Stomach (tissue), 9 donors: ENCODE measurements around the gene CARD16. TPM values are rescaled to one million over a fixed set of nuclear protein-coding genes. Genes with fewer than 3 reads are reported as not detected.

Source experiments
- DNase-seq, 2 donors: peaks; one replicate each; pipeline versions ENCODE4 v3.0.0 to v3.0.0-alpha.2; 2013 to 2019
- H3K27ac ChIP-seq, 5 donors: fragments of 200-600 bp in 4 of 5; sonication (generic) in 4 of 5; one replicate each; pipeline ENCODE4 v1.5.1; 2013 to 2019; ENCODE audit warnings: mild to moderate bottlenecking in 1 of 5, moderate library complexity in 1 of 5
- H3K27me3 ChIP-seq, 3 donors: fragments of 200-600 bp; sonication (generic); one replicate each; pipeline ENCODE4 v1.5.1; 2017 to 2019; ENCODE audit warnings: mixed run types in 1 of 3
- H3K36me3 ChIP-seq, 4 donors: fragments of 200-600 bp; sonication (generic); 1 replicate in 3 of 4; 2 replicates in 1 of 4; pipeline ENCODE4 v1.5.1; 2016 to 2019
- H3K4me1 ChIP-seq, 4 donors: fragments of 200-600 bp; sonication (generic); one replicate each; pipeline ENCODE4 v1.5.1; 2016 to 2019
- H3K4me3 ChIP-seq, 4 donors: fragments of 200-600 bp; sonication (generic) in 3 of 4; one replicate each; pipeline ENCODE4 v1.5.1; 2016 to 2019; ENCODE audit warnings: mild to moderate bottlenecking in 1 of 4
- H3K9me3 ChIP-seq, 4 donors: fragments of 200-600 bp; sonication (generic); one replicate each; pipeline ENCODE4 v1.5.1; 2016 to 2019
- CTCF ChIP-seq, 7 experiments: fragments of 450-650 bp in 4 of 7; fragments of 200-600 bp in 3 of 7; sonication (generic) in 3 of 7; IDR thresholded peaks; one replicate each; pipeline ENCODE4 v1.5.1; 2016 to 2019; ENCODE audit warnings: antibody characterized with exemption in 7 of 7, control low read depth in 2 of 7, mild to moderate bottlenecking in 1 of 7
- EP300 ChIP-seq: sonication (generic); formaldehyde crosslinking; IDR thresholded peaks from one replicate; pipeline ENCODE4 v1.6.1; 2017; ENCODE audit warnings: antibody characterized with exemption
- POLR2A ChIP-seq, 4 donors: fragments of 450-650 bp; IDR thresholded peaks; one replicate each; pipeline ENCODE4 v1.6.1; 2016; ENCODE audit warnings: antibody characterized with exemption in 4 of 4, control low read depth in 2 of 4, mild to moderate bottlenecking in 1 of 4, moderate library complexity in 1 of 4
- POLR2AphosphoS5 ChIP-seq, 3 donors: sonication (generic); formaldehyde crosslinking; IDR thresholded peaks; one replicate each; pipeline ENCODE4 v1.6.1; 2016; ENCODE audit warnings: antibody characterized with exemption in 3 of 3
- WGBS, 5 donors: extraction: QIAGEN DNeasy Blood & Tissue Kit in 3 of 5; methylation state at CpG; one replicate each; pipeline versions ENCODE4 v1.1.5 to v1.1.7; 2013 to 2018; 5-methylcytosine and 5-hydroxymethylcytosine counted together
- intact Hi-C: fragments of 100-400 bp; cut with DNase I; formaldehyde crosslinking; loops from one replicate; pipeline ENCODE4 v1.15.1; 2023; ENCODE audit warnings: low total_unique reads
- polyA plus RNA-seq, 3 donors: library from polyadenylated mRNA; stranded (reverse); fragments of 200-250 nt; gene quantifications; one replicate each; pipeline ENCODE4 v1.2.3, GENCODE V29; 2013
- total RNA-seq, 5 donors: library from RNA; depleted of rRNA; stranded (reverse); fragments of >200 nt; gene quantifications; one replicate each; pipeline versions ENCODE4 v1.1.0 to v1.2.3, GENCODE V29; 2014 to 2016
- donor health status: healthy with polysubstance abuse.
- donor health status: Bipolar disorder and iron deficiency.
- donor health status: healthy.

CARD16 gene
- total and polyA plus RNA-seq, 8 donors = 6.6 to 68.3 (median 52.0) TPM; not detected in 3

GRCh38 chr11:105049481-105049880, 4.3 kb upstream of the CARD16 start:
- 90 to 100% (median 100%) methylated on average over 1 of the region's 1 CpG for WGBS, 5 donors
- no peak overlapping the region for H3K4me3 ChIP-seq
- no peaks in the 10 kb centered on the region for H3K9me3 ChIP-seq
- H3K27me3 ChIP-seq = no peaks in the 10 kb centered on the region
- DNase-seq = peak in 1 of 2 donors; percentile 31
- TF ChIP-seq POLR2AphosphoS5 (IDR thresholded peaks at IDR 0.05) (no peak), POLR2A (IDR thresholded peaks at IDR 0.05) (no peak), CTCF (IDR thresholded peaks at IDR 0.05) (no peak), EP300 (no peak)
- peaks cover 0 to 26% (median 15%) of the 10 kb centered on the region in 4 donors for H3K4me1 ChIP-seq
- H3K36me3 ChIP-seq = no peaks in the 10 kb centered on the region
- intact Hi-C loops = no loop called here
- H3K27ac ChIP-seq = no peak overlapping the region

- H3K27ac ChIP-seq = peak overlapping the region in 3 of 5 donors; percentile 32 to 85 (median 79)
- intact Hi-C loops = no loop called here
Observed at GRCh38 chr11:105046898-105047579, 1.9 kb upstream of the CARD16 start.

GRCh38 chr11:105045676-105046296, 651 bp upstream of the CARD16 start:
- no peak for DNase-seq
- Histone ChIP-seq H3K4me3 (peak overlapping the region in 2 of 4 donors; percentile 37 to 44), H3K36me3 (peaks cover 0 to 7% (median 0%) of the 10 kb centered on the region in 4 donors), H3K4me1 (peaks cover 0 to 42% (median 24%) of the 10 kb centered on the region in 4 donors), H3K27ac (peak overlapping the region; percentile 56 to 85 (median 71)), H3K27me3 (no peaks in the 10 kb centered on the region), H3K9me3 (no peaks in the 10 kb centered on the region)
- WGBS, 5 donors = 71 to 85% (median 78%) methylated on average over 5 of the region's 5 CpGs
- TF ChIP-seq EP300 = no peak
- intact Hi-C loops = no loop called here

More at GRCh38 chr11:105046898-105047579, 1.9 kb upstream of the CARD16 start:
- peaks cover 0 to 40% (median 24%) of the 10 kb centered on the region in 4 donors for H3K4me1 ChIP-seq
- TF ChIP-seq POLR2AphosphoS5 (IDR thresholded peaks at IDR 0.05) = peak; percentile 71 to 90 (median 83)
- TF ChIP-seq POLR2A (IDR thresholded peaks at IDR 0.05) = no peak
- H3K4me3 ChIP-seq = no peak overlapping the region
- H3K36me3 ChIP-seq = no peaks in the 10 kb centered on the region
- no peaks in the 10 kb centered on the region for H3K9me3 ChIP-seq
- DNase-seq = peak in 1 of 2 donors; percentile 77
- H3K27me3 ChIP-seq = no peaks in the 10 kb centered on the region
- 49 to 61% (median 56%) methylated on average over 8 of the region's 8 CpGs for WGBS, 5 donors

- TF ChIP-seq POLR2AphosphoS5 (IDR thresholded peaks at IDR 0.05) = no peak
- TF ChIP-seq POLR2A (IDR thresholded peaks at IDR 0.05) = no peak
- no peak for TF ChIP-seq EP300
- TF ChIP-seq CTCF (IDR thresholded peaks at IDR 0.05) = no peak
- DNase-seq = no peak
- Histone ChIP-seq H3K36me3 (peaks cover 0 to 10% (median 0%) of the 10 kb centered on the region in 4 donors), H3K27me3 (no peaks in the 10 kb centered on the region), H3K9me3 (no peaks in the 10 kb centered on the region), H3K4me1 (peaks cover 0 to 37% (median 22%) of the 10 kb centered on the region in 4 donors), H3K4me3 (peak overlapping the region in 1 of 4 donors; percentile 44), H3K27ac (no peak overlapping the region)
- 41 to 89% (median 75%) methylated on average over 3 of the region's 3 CpGs for whole genome bisulfite sequencing, 5 donors
- intact Hi-C loops = no loop called here
Observed at GRCh38 chr11:105042178-105042577, 3.0 kb downstream of the CARD16 start.

GRCh38 chr11:105040703-105041102, 4.4 kb downstream of the CARD16 start:
- peaks cover 0 to 32% (median 16%) of the 10 kb centered on the region in 4 donors for H3K4me1 ChIP-seq
- no peak overlapping the region for H3K4me3 ChIP-seq
- H3K27ac ChIP-seq = no peak overlapping the region
- no peak for DNase-seq
- intact Hi-C loops = no loop called here
- 36 to 55% (median 42%) methylated on average over 2 of the region's 2 CpGs for WGBS, 5 donors
- H3K36me3 ChIP-seq = peaks cover 0 to 10% (median 0%) of the 10 kb centered on the region in 4 donors
- no peaks in the 10 kb centered on the region for H3K27me3 ChIP-seq
- TF ChIP-seq POLR2AphosphoS5 (IDR thresholded peaks at IDR 0.05) = no peak
- no peak for TF ChIP-seq EP300
- no peak for TF ChIP-seq CTCF (IDR thresholded peaks at IDR 0.05)
- TF ChIP-seq POLR2A (IDR thresholded peaks at IDR 0.05) = no peak
- H3K9me3 ChIP-seq = no peaks in the 10 kb centered on the region
